K562 (cell line): ENCODE results near the gene ETV3L. TPM values are rescaled to one million over a fixed set of nuclear protein-coding genes. Genes with fewer than 3 reads are reported as not detected.

ENCODE experiments used
- ATAC-seq: fragments of 200-7000 bp; cut with Tn5 transposase; 3 replicates; pipeline ENCODE4 v1.9.1; 2020; ENCODE audit warnings: moderate library complexity
- BruUV-seq: library from RNA; stranded (reverse); fragments of 400-500 nt; replicated peaks from 2 replicates; lab custom pipeline; 2021; lab: Mats Ljungman, UMichigan
- CTCF ChIA-PET: fragments of 300-600 bp; formaldehyde crosslinking; extraction: SDS; loops from one replicate; lab custom pipeline; 2021; ENCODE audit warnings: low intra/inter-chr PET ratio; lab: Yijun Ruan, JAX
- POLR2A ChIA-PET: fragments of 300-600, 350-650 bp; sonication (Branson Sonifier 250); formaldehyde crosslinking; extraction: SDS; loops from one replicate; lab custom pipeline; 2021; ENCODE audit warnings: antibody characterized with exemption, inconsistent platforms; lab: Yijun Ruan, JAX
- DNase-seq, 4 experiments: peaks; one replicate each; pipeline versions ENCODE4 v3.0.0 to v3.0.0-alpha.2; 2011 to 2018; ENCODE audit warnings: low spot score in 3 of 4, mixed read lengths in 3 of 4; ENCODE audit errors: extremely low read depth in 1 of 4
- FAIRE-seq: peaks from 2 replicates; lab custom pipeline; 2011; peaks lifted over from hg19 to GRCh38; lab: Jason Lieb, UNC
- H2AFZ ChIP-seq: 2 replicates; pipeline ENCODE4 v1.6.0; 2011; ENCODE audit warnings: low read depth, low read length, control low read depth, inconsistent platforms
- H3K27ac ChIP-seq: fragments of 200-600 bp; 3 replicates; pipeline ENCODE4 v1.8.0; 2011; ENCODE audit warnings: low read depth, mild to moderate bottlenecking, control low read depth, inconsistent platforms, low read length, moderate library complexity, mixed read lengths; ENCODE audit errors: extremely low read depth
- H3K27me3 ChIP-seq, 2 experiments: fragments of 300-600 bp in 1 of 2; 2 replicates in 1 of 2; 3 replicates in 1 of 2; pipeline versions ENCODE4 v1.6.0 to v1.8.0; 2011; ENCODE audit warnings: inconsistent platforms in 2 of 2, low read length in 2 of 2, mild to moderate bottlenecking in 1 of 2, mixed read lengths in 1 of 2, moderate library complexity in 1 of 2; ENCODE audit not compliant: control insufficient read depth in 2 of 2, insufficient read depth in 2 of 2
- H3K36me3 ChIP-seq: fragments of 300-600 bp; 3 replicates; pipeline ENCODE4 v1.8.0; 2011; ENCODE audit warnings: mild to moderate bottlenecking, low read length, inconsistent platforms; ENCODE audit not compliant: control insufficient read depth, insufficient read depth
- H3K4me1 ChIP-seq, 2 experiments: fragments of 200-600 bp in 1 of 2; replicated peaks in 1 of 2; 2 replicates in 1 of 2; 3 replicates in 1 of 2; pipeline versions ENCODE4 v1.5.1 to v1.8.0; 2011; ENCODE audit warnings: inconsistent platforms in 2 of 2, low read length in 2 of 2, mild to moderate bottlenecking in 1 of 2, mixed read lengths in 1 of 2, moderate library complexity in 1 of 2; ENCODE audit not compliant: control insufficient read depth in 2 of 2, insufficient read depth in 2 of 2
- H3K4me2 ChIP-seq: 2 replicates; pipeline ENCODE4 v1.6.1; 2011; ENCODE audit warnings: low read length, control low read depth, inconsistent platforms, mixed read lengths; ENCODE audit not compliant: insufficient read depth
- H3K4me3 ChIP-seq: fragments of 200-600 bp; sonication (generic), shearing (Covaris generic); 2 replicates; pipeline ENCODE4 v1.5.1; 2016; ENCODE audit warnings: control low read depth, inconsistent platforms
- H3K79me2 ChIP-seq: fragments of 200-600 bp; 3 replicates; pipeline ENCODE4 v1.8.0; 2011; ENCODE audit warnings: low read length, inconsistent platforms; ENCODE audit not compliant: control insufficient read depth, insufficient read depth
- H3K9ac ChIP-seq, 2 experiments: 2 replicates each; pipeline versions ENCODE4 v1.6.0 to v1.6.1; 2011; ENCODE audit warnings: low read depth in 2 of 2, low read length in 2 of 2, control low read depth in 1 of 2, inconsistent platforms in 1 of 2, mild to moderate bottlenecking in 1 of 2, mixed read lengths in 1 of 2; ENCODE audit not compliant: insufficient read depth in 1 of 2
- H3K9me1 ChIP-seq: one replicate; pipeline ENCODE4 v1.6.0; 2011; ENCODE audit warnings: inconsistent platforms, mild to moderate bottlenecking, low read length, moderate library complexity; ENCODE audit not compliant: control insufficient read depth, insufficient read depth
- H3K9me3 ChIP-seq: replicated peaks from 2 replicates; pipeline ENCODE4 v1.5.1; 2011; ENCODE audit warnings: low read depth, low read length, inconsistent platforms; ENCODE audit not compliant: control insufficient read depth, insufficient read depth
- H4K20me1 ChIP-seq: replicated peaks from 2 replicates; pipeline ENCODE4 v1.6.1; 2011; ENCODE audit warnings: low read length, inconsistent platforms, mixed read lengths; ENCODE audit not compliant: control insufficient read depth, insufficient read depth
- CLOCK ChIP-seq: fragments of 250-450 bp; sonication (Bioruptor Pico); IDR thresholded peaks from 2 replicates; pipeline ENCODE4 v1.4.0; 2020; ENCODE audit warnings: mild to moderate bottlenecking, moderate library complexity, borderline replicate concordance
- MTA2 ChIP-seq: fragments of 450-650 bp; IDR thresholded peaks from 2 replicates; pipeline ENCODE4 v1.6.1; 2016; ENCODE audit warnings: low read depth
- TCF3 ChIP-seq: sonication (generic); formaldehyde crosslinking; IDR thresholded peaks from 2 replicates; pipeline ENCODE4 v1.4.0; 2020; ENCODE audit warnings: mild to moderate bottlenecking, missing genetic modification reagents
- ZNF143 ChIP-seq: sonication (generic); formaldehyde crosslinking; IDR thresholded peaks from 2 replicates; pipeline ENCODE4 v1.9.0; 2022; ENCODE audit warnings: mild to moderate bottlenecking, missing genetic modification reagents
- ZNF3 ChIP-seq: fragments of 250-450 bp; sonication (Bioruptor Pico); IDR thresholded peaks from 2 replicates; pipeline ENCODE4 v1.5.0; 2021; ENCODE audit warnings: mild to moderate bottlenecking, moderate library complexity
- WGBS: fragments of 100-300 bp; shearing (Covaris generic); methylation state at CpG from one replicate; pipeline ENCODE4 v1.1.6; 2016; ENCODE audit warnings: low coverage, mixed read lengths; ENCODE audit not compliant: insufficient coverage; ENCODE audit errors: missing lambda C conversion rate; 5-methylcytosine and 5-hydroxymethylcytosine counted together
- in situ Hi-C: fragments of 300-500 bp; cut with MboI; formaldehyde crosslinking; loops from 4 replicates; pipeline ENCODE4 v1.15.0; 2018; ENCODE audit warnings: inconsistent platforms, mixed read lengths
- intact Hi-C: fragments of 100-400 bp; cut with micrococcal nuclease; formaldehyde crosslinking; loops from 2 replicates; pipeline ENCODE4 v1.14.2; 2022
- polyA plus RNA-seq, 8 experiments: library from polyadenylated mRNA; depleted of rRNA in 4 of 8; stranded (reverse) in 5 of 8; unstranded in 3 of 8; fragments of >200 nt; fragmentation: Nextera tagmentation in 2 of 8; fragmentation: Illumina TruSeq in 1 of 8; extraction: Ambion mirVana in 2 of 8; extraction: Trizol in 1 of 8; gene quantifications; 2 replicates each; pipeline versions ENCODE4 v1.2.1 to v1.2.3, GENCODE V29; 2011 to 2014; ENCODE audit warnings: inconsistent platforms in 1 of 8, missing spikeins in 1 of 8
- total RNA-seq, 7 experiments: library from RNA; depleted of rRNA in 6 of 7; stranded (reverse); fragments of >200 nt in 6 of 7; fragmentation: Illumina TruSeq in 2 of 7; extraction: Trizol in 2 of 7; gene quantifications; 2 replicates each; pipeline versions ENCODE4 v1.2.1 to v1.2.3, GENCODE V29; 2011 to 2021; ENCODE audit warnings: low replicate concordance in 1 of 7
- TF ChIP-seq, protein P1 (sequence below), 2 experiments: IDR thresholded peaks in 1 of 2; conservative IDR thresholded peaks in 1 of 2; 2 replicates each; pipeline ENCODE4 v1.6.1; 2016; ENCODE audit warnings: low read depth in 2 of 2, mild to moderate bottlenecking in 1 of 2, missing compliant biosample characterization in 1 of 2, missing genetic modification characterization in 1 of 2, moderate library complexity in 1 of 2

The ETV3L gene
- total and polyA plus RNA-seq, 9 of the 15 experiments (the other 6 are each of a cell fraction or from before 2014, with no cell fraction given) = not detected

GRCh38 chr1:157135646-157136045 lies 36.0 kb upstream of the ETV3L start:
- no peak overlapping the region for H3K4me2 ChIP-seq
- POLR2A ChIA-PET = interaction anchor here (1.3 to 2.1 kb wide), 5 partner anchors 16 to 39 kb away, joined by 3 to 6 read pairs (median 3); no protein-coding TSS in a partner anchor
- BruUV-seq = no TSS peak
- peaks cover 57% of the 10 kb centered on the region for H3K36me3 ChIP-seq
- FAIRE-seq (no peak), DNase-seq (no peak), ATAC-seq (no peak)
- no peak overlapping the region for H3K4me3 ChIP-seq
- CTCF ChIA-PET = no interaction called here
- H2AFZ ChIP-seq = no peak overlapping the region
- no peaks in the 10 kb centered on the region for H3K27me3 ChIP-seq
- H3K79me2 ChIP-seq = peaks cover 27% of the 10 kb centered on the region
- in situ Hi-C loops = loop anchor here (5.0 kb wide), 1 partner anchor 38 kb away; the partner anchor contains the start of gene ETV3L
- intact Hi-C loops = no loop called here
- no peak overlapping the region for H3K27ac ChIP-seq
- H3K4me1 ChIP-seq = peaks cover 24 to 41% of the 10 kb centered on the region in 2 experiments
- peak overlapping the region in 1 of 2 experiments; percentile 5; a peak in 1 of 4 replicates for H3K9ac ChIP-seq
- H4K20me1 ChIP-seq = 0 out of 2 replicates have a peak, but pooled peaks cover 9% of the 10 kb centered on the region
- H3K9me1 ChIP-seq = no peaks in the 10 kb centered on the region
- TF ChIP-seq ZNF143 (CRISPR knock-in tag) (no peak), MTA2 (no peak), ZNF3 (CRISPR knock-in tag) (no peak), CLOCK (CRISPR knock-in tag) (no peak), TCF3 (no peak)
- TF ChIP-seq, protein P1, sequence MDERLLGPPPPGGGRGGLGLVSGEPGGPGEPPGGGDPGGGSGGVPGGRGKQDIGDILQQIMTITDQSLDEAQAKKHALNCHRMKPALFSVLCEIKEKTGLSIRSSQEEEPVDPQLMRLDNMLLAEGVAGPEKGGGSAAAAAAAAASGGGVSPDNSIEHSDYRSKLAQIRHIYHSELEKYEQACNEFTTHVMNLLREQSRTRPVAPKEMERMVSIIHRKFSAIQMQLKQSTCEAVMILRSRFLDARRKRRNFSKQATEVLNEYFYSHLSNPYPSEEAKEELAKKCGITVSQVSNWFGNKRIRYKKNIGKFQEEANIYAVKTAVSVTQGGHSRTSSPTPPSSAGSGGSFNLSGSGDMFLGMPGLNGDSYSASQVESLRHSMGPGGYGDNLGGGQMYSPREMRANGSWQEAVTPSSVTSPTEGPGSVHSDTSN (CRISPR knock-in tag; IDR thresholded peaks at IDR 0.05; ENCODE audit: low read depth) = no peak
- TF ChIP-seq, protein P1 (tag; conservative IDR thresholded peaks at IDR 0.05; ENCODE audit: low read depth) = no peak
- H3K9me3 ChIP-seq = no peaks in the 10 kb centered on the region
- 100% methylated on average over 1 of the region's 1 CpG for WGBS
